GM23248 (cell line): Measurements from ENCODE around the gene TBC1D14. TPM values are rescaled to one million over a fixed set of nuclear protein-coding genes. Genes with fewer than 3 reads are reported as not detected.

ENCODE experiments used
- DNase-seq: peaks from one replicate; pipeline ENCODE4 v3.0.0-alpha.2; 2015
- H2AFZ ChIP-seq: fragments of 200-600 bp; sonication (generic); 2 replicates; pipeline ENCODE4 v1.6.1; 2016; ENCODE audit warnings: antibody characterized with exemption
- H3F3A ChIP-seq: fragments of 200-600 bp; sonication (generic); 2 replicates; pipeline ENCODE4 v1.6.1; 2016; ENCODE audit warnings: mild to moderate bottlenecking, antibody characterized with exemption, mixed run types; ENCODE audit not compliant: insufficient read depth
- H3K27ac ChIP-seq: fragments of 200-600 bp; sonication (generic); 2 replicates; pipeline ENCODE4 v1.5.1; 2016; ENCODE audit warnings: mild to moderate bottlenecking
- H3K27me3 ChIP-seq: fragments of 200-600 bp; sonication (generic); replicated peaks from 2 replicates; pipeline ENCODE4 v1.6.1; 2016; ENCODE audit warnings: mild to moderate bottlenecking; ENCODE audit not compliant: insufficient read depth
- H3K36me3 ChIP-seq: fragments of 200-600 bp; sonication (generic); 2 replicates; pipeline ENCODE4 v1.6.1; 2016; ENCODE audit warnings: low read depth, mild to moderate bottlenecking
- H3K4me1 ChIP-seq: fragments of 200-600 bp; sonication (generic); 2 replicates; pipeline ENCODE4 v1.6.1; 2016; ENCODE audit warnings: mild to moderate bottlenecking; ENCODE audit not compliant: insufficient read depth
- H3K4me2 ChIP-seq: fragments of 200-600 bp; sonication (generic); one replicate; pipeline ENCODE4 v1.6.1; 2016; ENCODE audit warnings: mild to moderate bottlenecking; ENCODE audit not compliant: unreplicated experiment
- H3K4me3 ChIP-seq: fragments of 200-600 bp; sonication (generic); 2 replicates; pipeline ENCODE4 v1.5.1; 2016; ENCODE audit warnings: mild to moderate bottlenecking
- H3K79me2 ChIP-seq: fragments of 200-600 bp; sonication (generic); 2 replicates; pipeline ENCODE4 v1.6.1; 2016; ENCODE audit warnings: mild to moderate bottlenecking; ENCODE audit not compliant: insufficient read depth
- H3K9ac ChIP-seq: fragments of 200-600 bp; sonication (generic); 2 replicates; pipeline ENCODE4 v1.6.1; 2016; ENCODE audit warnings: mild to moderate bottlenecking
- H3K9me2 ChIP-seq: fragments of 200-600 bp; sonication (generic); 2 replicates; pipeline ENCODE4 v1.6.1; 2016; ENCODE audit warnings: mixed run types, mild to moderate bottlenecking, moderate library complexity; ENCODE audit not compliant: insufficient read depth
- H3K9me3 ChIP-seq: fragments of 200-600 bp; sonication (generic); one replicate; pipeline ENCODE4 v1.6.1; 2017; ENCODE audit warnings: low read depth
- H4K20me1 ChIP-seq: fragments of 200-600 bp; sonication (generic); 2 replicates; pipeline ENCODE4 v1.6.0; 2016; ENCODE audit not compliant: insufficient read depth
- EZH2 ChIP-seq: fragments of 200-600 bp; sonication (generic); IDR thresholded peaks from 2 replicates; pipeline ENCODE4 v1.6.1; 2018; ENCODE audit warnings: antibody characterized with exemption, mild to moderate bottlenecking; ENCODE audit not compliant: insufficient read depth, poor library complexity, severe bottlenecking
- EZH2phosphoT487 ChIP-seq: fragments of 200-600 bp; sonication (generic); IDR thresholded peaks from 2 replicates; pipeline ENCODE4 v1.6.1; 2018; ENCODE audit warnings: antibody characterized with exemption, moderate library complexity, mild to moderate bottlenecking, low read depth; ENCODE audit not compliant: insufficient read depth
- WGBS, 2 experiments: methylation state at CpG; one replicate each; pipeline ENCODE4 v1.1.6; 2015 to 2017; ENCODE audit warnings: low lambda C conversion rate in 2 of 2, low coverage in 1 of 2; ENCODE audit errors: missing lambda C conversion rate in 2 of 2; 5-methylcytosine and 5-hydroxymethylcytosine counted together
- in situ Hi-C: fragments of 300-500 bp; cut with MboI; formaldehyde crosslinking; loops from 2 replicates; pipeline ENCODE4 v1.15.0; 2020
- polyA plus RNA-seq: library from polyadenylated mRNA; unstranded; fragments of >200 nt; fragmentation: Nextera tagmentation; extraction: Ambion mirVana; gene quantifications from 2 replicates; pipeline ENCODE4 v1.2.1, GENCODE V29; 2016
- total RNA-seq: library from RNA; depleted of rRNA; stranded (reverse); fragments of >200 nt; shearing (Covaris generic); gene quantifications from 2 replicates; pipeline ENCODE4 v1.2.3, GENCODE V29; 2014

Gene TBC1D14
- total and polyA plus RNA-seq, 2 experiments from 2014 or later = 20.4 to 39.1 TPM

DNA sequence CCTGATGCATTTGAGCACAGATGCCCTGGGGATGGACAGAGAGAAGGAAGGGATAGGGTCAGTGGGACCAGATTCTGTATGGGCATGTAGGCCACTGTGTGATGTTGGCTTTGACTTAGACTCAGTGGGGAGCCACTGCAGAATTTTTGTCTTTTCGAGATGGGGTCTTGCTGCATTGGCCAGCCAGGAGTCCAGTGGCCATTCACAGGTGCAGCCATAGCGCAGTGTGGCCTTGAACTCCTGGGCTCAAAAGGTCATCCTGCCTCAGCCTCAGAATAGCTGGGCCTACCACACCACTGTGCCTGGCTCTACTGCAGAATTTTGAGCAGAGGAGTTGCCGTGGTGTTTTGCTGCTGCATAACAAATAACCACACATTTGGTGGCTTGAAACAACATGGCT is 22.8 kb downstream of the TBC1D14 start:
- TF ChIP-seq EZH2phosphoT487 (no peak), EZH2 (no peak)
- Histone ChIP-seq H3K27ac (no peak overlapping the region), H3K4me3 (no peak overlapping the region), H3K9me3 (no peaks in the 10 kb centered on the region), H3K4me2 (no peak overlapping the region), H3K79me2 (peaks cover 9% of the 10 kb centered on the region; the same call in 1 of the 2 replicates), H3K9ac (no peak overlapping the region), H2AFZ (no peak overlapping the region), H4K20me1 (no peaks in the 10 kb centered on the region), H3K27me3 (no peaks in the 10 kb centered on the region), H3F3A (no peaks in the 10 kb centered on the region), H3K36me3 (no peaks in the 10 kb centered on the region), H3K4me1 (no peaks in the 10 kb centered on the region), H3K9me2 (no peaks in the 10 kb centered on the region)
- in situ Hi-C loops = no loop called here
- DNase-seq = no peak
- WGBS, 2 experiments = 75 to 80% methylated on average over 3 of the region's 3 CpGs

DNA sequence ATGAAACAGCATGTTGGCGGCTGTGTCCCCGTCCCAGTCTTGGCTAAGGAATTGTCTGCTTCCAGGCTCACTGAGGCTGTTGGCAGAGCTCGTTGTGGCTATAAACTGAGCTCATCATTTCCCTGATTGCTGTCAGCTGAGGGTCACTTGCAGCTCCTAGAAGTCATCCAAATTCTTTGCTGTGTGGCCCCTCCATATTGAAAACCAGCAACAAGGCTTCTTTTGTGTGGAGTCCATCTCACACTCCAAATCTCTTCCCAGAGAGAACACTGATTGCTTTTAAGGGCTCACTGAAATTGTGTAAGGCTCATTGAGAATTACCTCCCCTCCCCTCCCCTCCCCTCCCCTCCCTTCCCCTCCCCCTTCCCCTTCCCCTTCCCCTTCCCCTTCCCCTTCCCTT is 23.3 kb downstream of the TBC1D14 start:
- Histone ChIP-seq H3K9ac (no peak overlapping the region), H3K4me3 (no peak overlapping the region), H3K27me3 (no peaks in the 10 kb centered on the region), H3F3A (no peaks in the 10 kb centered on the region), H2AFZ (no peak overlapping the region), H3K36me3 (no peaks in the 10 kb centered on the region), H4K20me1 (no peaks in the 10 kb centered on the region), H3K9me2 (no peaks in the 10 kb centered on the region), H3K79me2 (peaks cover 8% of the 10 kb centered on the region; the same call in 1 of the 2 replicates), H3K4me2 (no peak overlapping the region), H3K9me3 (no peaks in the 10 kb centered on the region), H3K4me1 (no peaks in the 10 kb centered on the region), H3K27ac (no peak overlapping the region)
- DNase-seq = no peak
- no peak for TF ChIP-seq EZH2phosphoT487
- no peak for TF ChIP-seq EZH2
- in situ Hi-C loops = no loop called here
- WGBS, 2 experiments = 75% methylated on average over 3 of the region's 3 CpGs

DNA sequence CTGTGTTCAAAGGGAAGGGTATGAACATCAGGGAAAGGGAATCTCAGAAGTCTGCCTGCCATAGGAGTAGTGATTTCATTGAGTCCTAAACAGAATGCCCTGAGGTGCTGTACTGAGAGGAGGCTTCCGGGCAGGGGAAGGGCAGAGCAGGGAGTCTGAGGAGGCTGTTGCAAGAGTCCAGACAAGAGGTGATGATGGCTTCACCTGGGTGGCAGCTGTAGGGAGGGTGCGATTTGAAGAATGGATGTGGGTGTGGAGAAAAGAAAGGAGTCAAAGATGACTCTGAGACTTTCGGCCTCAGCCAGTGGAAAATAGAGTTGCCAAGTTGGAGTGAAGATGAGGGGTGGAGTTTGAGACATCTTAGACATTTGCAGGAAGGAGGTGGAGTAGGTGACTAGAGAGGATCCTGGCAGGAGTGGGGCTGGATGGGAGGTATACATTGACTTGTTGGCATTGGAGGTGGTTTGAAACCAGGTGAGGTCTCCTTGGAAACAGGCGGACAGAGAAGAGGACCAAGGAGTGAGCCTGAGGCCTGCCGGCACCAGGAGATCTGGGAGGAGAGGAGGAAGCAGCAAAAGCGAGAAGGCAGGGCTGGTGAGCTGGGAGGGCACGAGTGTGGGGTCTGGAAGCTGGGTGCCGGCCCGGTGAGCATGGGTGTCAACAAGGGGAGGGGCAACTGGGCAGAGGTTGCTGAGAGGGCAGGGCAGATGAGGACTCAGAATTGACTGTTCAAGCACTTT is 24.2 kb downstream of the TBC1D14 start:
- 79 to 81% methylated on average over 9 of the region's 9 CpGs for WGBS, 2 experiments
- Histone ChIP-seq H2AFZ (no peak overlapping the region), H3K36me3 (no peaks in the 10 kb centered on the region), H3K4me1 (no peaks in the 10 kb centered on the region), H3K9me3 (no peaks in the 10 kb centered on the region), H3K27ac (no peak overlapping the region), H3F3A (no peaks in the 10 kb centered on the region), H3K4me3 (no peak overlapping the region), H3K27me3 (no peaks in the 10 kb centered on the region), H3K9me2 (no peaks in the 10 kb centered on the region), H3K9ac (no peak overlapping the region), H3K79me2 (no peaks in the 10 kb centered on the region; the same call in 1 of the 2 replicates), H4K20me1 (no peaks in the 10 kb centered on the region), H3K4me2 (no peak overlapping the region)
- in situ Hi-C loops = no loop called here
- DNase-seq = no peak
- no peak for TF ChIP-seq EZH2
- TF ChIP-seq EZH2phosphoT487 = no peak

DNA sequence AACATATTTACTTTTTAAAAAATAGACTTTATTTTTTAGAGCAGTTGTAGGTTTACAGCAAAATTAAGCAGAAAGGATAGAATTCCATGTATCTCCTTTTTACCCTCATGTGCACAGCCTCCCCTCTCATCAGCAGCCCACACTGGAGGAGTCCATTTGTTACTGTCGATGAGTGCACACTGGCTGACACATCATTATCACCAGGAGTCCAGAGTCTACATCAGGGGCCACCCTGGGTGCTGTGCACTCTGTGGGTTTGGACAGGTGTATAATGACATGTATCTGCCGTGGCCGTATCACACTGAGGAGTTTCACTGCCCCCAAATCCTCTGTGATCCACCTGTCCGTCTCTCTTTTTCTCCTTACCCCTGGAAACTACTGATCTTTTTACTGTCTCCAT is 26.3 kb downstream of the TBC1D14 start:
- Histone ChIP-seq H4K20me1 (no peaks in the 10 kb centered on the region), H3K9me3 (no peaks in the 10 kb centered on the region), H3K4me3 (no peak overlapping the region), H3K27ac (no peak overlapping the region), H3K27me3 (no peaks in the 10 kb centered on the region), H3K4me1 (no peaks in the 10 kb centered on the region; the same call in 1 of the 2 replicates), H3K9ac (no peak overlapping the region), H3K4me2 (no peak overlapping the region), H2AFZ (no peak overlapping the region), H3F3A (no peaks in the 10 kb centered on the region), H3K79me2 (peaks cover 7% of the 10 kb centered on the region; the same call in 1 of the 2 replicates), H3K9me2 (no peaks in the 10 kb centered on the region), H3K36me3 (no peaks in the 10 kb centered on the region)
- no peak for TF ChIP-seq EZH2
- no peak for TF ChIP-seq EZH2phosphoT487
- 83 to 89% methylated on average over 4 of the region's 4 CpGs for WGBS, 2 experiments
- no peak for DNase-seq
- in situ Hi-C loops = no loop called here
